ENCODE data around the gene PLXND1. TPM values are rescaled to one million over a fixed set of nuclear protein-coding genes. Genes with fewer than 3 reads are reported as not detected.

The PLXND1 gene
- total RNA-seq, 1 experiment from 2014 or later: 47.3 TPM

DNA sequence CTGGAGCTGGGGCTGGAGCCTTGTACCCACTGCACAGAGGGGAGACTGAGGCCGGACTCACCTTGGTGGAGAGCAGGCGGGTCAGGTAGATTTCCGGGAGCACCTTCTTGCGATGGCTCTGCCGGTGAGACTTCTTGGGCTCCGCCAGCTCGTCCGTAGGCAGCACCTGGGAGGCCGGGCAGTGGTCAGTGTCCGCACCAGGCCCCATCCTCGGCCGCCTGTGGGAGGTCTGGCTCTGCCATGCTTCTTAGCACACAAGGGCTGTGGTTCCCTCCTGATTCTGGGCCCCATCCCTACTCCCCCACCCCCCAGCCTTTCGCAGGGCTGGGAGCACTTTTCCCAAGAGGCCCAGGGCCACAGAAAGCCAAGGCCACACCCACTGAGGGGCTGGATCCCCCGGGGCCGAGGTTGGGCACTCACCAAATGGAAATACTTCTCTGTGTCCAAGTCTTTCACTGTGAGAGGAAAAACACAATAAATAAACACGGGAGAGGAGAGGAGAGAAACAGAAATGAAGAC lies 46.1 kb downstream of the PLXND1 start:
- Histone ChIP-seq H3K79me2 (ENCODE audit: insufficient read depth, low read length) (no peaks in the 10 kb centered on the region), H3K4me2 (ENCODE audit: low read length) (no peak overlapping the region), H3K36me3 (ENCODE audit: control insufficient read depth in 1 of 2, insufficient read depth in 2 of 2, low read length in 2 of 2) (no peaks in the 10 kb centered on the region; a peak in 1 of 4 replicates), H3K4me1 (ENCODE audit: control insufficient read depth in 1 of 2, insufficient read depth in 2 of 2, low read length in 2 of 2) (no peaks in the 10 kb centered on the region), H3K9me3 (ENCODE audit: control insufficient read depth in 1 of 2, insufficient read depth in 1 of 2, low read depth in 1 of 2, low read length in 2 of 2) (no peaks in the 10 kb centered on the region), H3K4me3 (replicated peaks in 1 of 2; ENCODE audit: low read depth in 1 of 2, low read length in 2 of 2) (no peak overlapping the region), H3K9me2 (ENCODE audit: insufficient read depth) (no peaks in the 10 kb centered on the region), H4K20me1 (ENCODE audit: insufficient read depth) (no peaks in the 10 kb centered on the region), H3K27me3 (ENCODE audit: insufficient read depth, low read length) (no peaks in the 10 kb centered on the region), H3K9ac (ENCODE audit: low read length) (no peak overlapping the region), H3K27ac (ENCODE audit: low read depth, low read length) (no peak overlapping the region), H2AFZ (ENCODE audit: low read depth, low read length, poor library complexity, severe bottlenecking) (no peak overlapping the region)
- intact Hi-C loops (cut with micrococcal nuclease): no loop called here
- ATAC-seq: no peak
- no peak for DNase-seq (ENCODE audit: low read depth, low spot score)
- BruUV-seq (replicated peaks): no TSS peak
- RAD21 ChIA-PET (ENCODE audit: low non-redundant PET in 1 of 2, low total read pairs in 2 of 2, uncharacterized antibody in 2 of 2, unreplicated experiment in 2 of 2): no interaction called here
- POLR2A ChIA-PET: no interaction called here
- CTCF ChIA-PET: no interaction called here
- TF ChIP-seq POLR2A (IDR thresholded peaks at IDR 0.05; ENCODE audit: borderline replicate concordance, extremely low read depth, insufficient read depth, insufficient read length) (no peak), JUND (IDR thresholded peaks at IDR 0.05) (no peak)

DNA sequence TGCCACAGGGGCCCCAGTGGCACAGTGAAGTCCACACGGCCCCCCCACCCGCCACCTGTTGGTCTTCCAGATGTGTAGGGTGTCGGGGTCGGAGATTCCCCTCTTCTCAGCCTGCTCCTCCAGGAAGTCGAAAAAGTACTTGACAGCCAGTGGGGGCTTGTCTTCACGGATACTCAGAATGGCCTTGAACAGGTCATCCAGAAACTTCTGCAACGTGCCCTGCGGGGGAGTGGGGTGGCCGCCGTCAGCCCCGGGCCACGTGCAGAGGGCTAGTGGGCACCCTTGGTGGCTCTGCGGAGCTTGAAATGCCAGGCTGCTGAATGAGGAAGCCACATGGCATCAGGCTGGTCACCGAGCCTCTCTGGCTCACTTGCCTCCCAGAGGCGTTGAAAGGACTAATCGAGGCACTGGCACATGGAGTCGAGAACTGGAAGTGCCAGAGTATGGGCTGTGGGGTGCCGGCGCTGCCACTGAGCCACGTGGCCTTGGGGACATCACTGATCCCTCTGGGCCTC lies 46.9 kb downstream of the PLXND1 start:
- Histone ChIP-seq H3K9ac (ENCODE audit: low read length) (no peak overlapping the region), H3K9me2 (ENCODE audit: insufficient read depth) (no peaks in the 10 kb centered on the region), H3K27ac (ENCODE audit: low read depth, low read length) (no peak overlapping the region), H3K27me3 (ENCODE audit: insufficient read depth, low read length) (no peaks in the 10 kb centered on the region), H3K79me2 (ENCODE audit: insufficient read depth, low read length) (no peaks in the 10 kb centered on the region), H3K4me2 (ENCODE audit: low read length) (no peak overlapping the region), H2AFZ (ENCODE audit: low read depth, low read length, poor library complexity, severe bottlenecking) (no peak overlapping the region), H4K20me1 (ENCODE audit: insufficient read depth) (no peaks in the 10 kb centered on the region), H3K4me3 (replicated peaks in 1 of 2; ENCODE audit: low read depth in 1 of 2, low read length in 2 of 2) (no peak overlapping the region), H3K9me3 (ENCODE audit: control insufficient read depth in 1 of 2, insufficient read depth in 1 of 2, low read depth in 1 of 2, low read length in 2 of 2) (no peaks in the 10 kb centered on the region), H3K36me3 (ENCODE audit: control insufficient read depth in 1 of 2, insufficient read depth in 2 of 2, low read length in 2 of 2) (no peaks in the 10 kb centered on the region; a peak in 1 of 4 replicates), H3K4me1 (ENCODE audit: control insufficient read depth in 1 of 2, insufficient read depth in 2 of 2, low read length in 2 of 2) (no peaks in the 10 kb centered on the region)
- BruUV-seq (replicated peaks): no TSS peak
- ChIA-PET POLR2A (no interaction called here), CTCF (no interaction called here), RAD21 (ENCODE audit: low non-redundant PET in 1 of 2, low total read pairs in 2 of 2, uncharacterized antibody in 2 of 2, unreplicated experiment in 2 of 2) (no interaction called here)
- DNase-seq (ENCODE audit: low read depth, low spot score) (no peak), ATAC-seq (no peak)
- intact Hi-C loops (cut with micrococcal nuclease): no loop called here
- TF ChIP-seq POLR2A (IDR thresholded peaks at IDR 0.05; ENCODE audit: borderline replicate concordance, extremely low read depth, insufficient read depth, insufficient read length) (no peak), CEBPB (IDR thresholded peaks at IDR 0.05; ENCODE audit: low read depth) (no peak), CBX3 (IDR thresholded peaks at IDR 0.05; ENCODE audit: low read depth) (no peak), POLR2AphosphoS5 (IDR thresholded peaks at IDR 0.05; ENCODE audit: low read depth, low read length) (no peak), EZH2phosphoT487 (IDR thresholded peaks at IDR 0.05; ENCODE audit: borderline replicate concordance) (no peak), ZNF274 (IDR thresholded peaks at IDR 0.05; ENCODE audit: low read depth, low read length) (no peak), YY1 (IDR thresholded peaks at IDR 0.05; ENCODE audit: extremely low read depth, insufficient replicate concordance, low read depth, low read length) (no peak)

Measured in HCT116 (cell line).